OCI-LY7 (cell line): Measurements from ENCODE around the gene CDK5R2.

ENCODE experiments used
- EZH2phosphoT487 ChIP-seq: fragments of 200-600 bp; sonication (generic); IDR thresholded peaks from 2 replicates; pipeline ENCODE4 v1.6.1; 2018; ENCODE audit warnings: low read depth, borderline replicate concordance, mild to moderate bottlenecking, mixed run types, antibody characterized with exemption, low read length, moderate library complexity, mixed read lengths
- TF ChIP-seq, protein P1 (sequence below): fragments of 200-600 bp; sonication (generic); conservative IDR thresholded peaks from 2 replicates; pipeline ENCODE4 v1.5.1; 2014; ENCODE audit warnings: mild to moderate bottlenecking, antibody characterized with exemption, low read length, moderate library complexity, mixed read lengths

DNA sequence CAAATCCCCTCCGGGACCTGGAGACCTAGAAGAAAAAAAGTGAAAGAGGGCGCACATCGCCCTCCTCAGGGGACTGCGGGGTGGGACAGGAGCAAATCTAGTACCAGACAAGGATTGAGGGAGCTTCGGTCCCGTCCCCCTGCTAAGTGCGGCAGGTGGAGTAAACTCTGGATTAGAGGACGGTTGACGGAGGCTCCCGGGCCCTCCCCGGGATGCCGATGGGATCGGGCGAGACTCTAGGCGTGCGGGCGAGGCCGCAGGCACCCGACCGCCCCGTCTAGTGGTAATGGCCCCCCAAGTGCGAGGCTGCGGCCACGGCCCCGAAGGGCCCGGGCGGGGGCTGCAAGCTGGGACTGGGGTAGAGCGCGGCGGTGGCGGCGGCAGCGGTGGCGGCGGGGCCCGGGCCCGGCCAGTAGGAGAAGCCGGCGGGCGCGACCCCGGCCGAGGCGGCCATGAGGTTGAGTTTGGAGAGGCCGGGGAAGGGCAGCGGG, 22.0 kb downstream of the CDK5R2 start:
- TF ChIP-seq, protein P1, sequence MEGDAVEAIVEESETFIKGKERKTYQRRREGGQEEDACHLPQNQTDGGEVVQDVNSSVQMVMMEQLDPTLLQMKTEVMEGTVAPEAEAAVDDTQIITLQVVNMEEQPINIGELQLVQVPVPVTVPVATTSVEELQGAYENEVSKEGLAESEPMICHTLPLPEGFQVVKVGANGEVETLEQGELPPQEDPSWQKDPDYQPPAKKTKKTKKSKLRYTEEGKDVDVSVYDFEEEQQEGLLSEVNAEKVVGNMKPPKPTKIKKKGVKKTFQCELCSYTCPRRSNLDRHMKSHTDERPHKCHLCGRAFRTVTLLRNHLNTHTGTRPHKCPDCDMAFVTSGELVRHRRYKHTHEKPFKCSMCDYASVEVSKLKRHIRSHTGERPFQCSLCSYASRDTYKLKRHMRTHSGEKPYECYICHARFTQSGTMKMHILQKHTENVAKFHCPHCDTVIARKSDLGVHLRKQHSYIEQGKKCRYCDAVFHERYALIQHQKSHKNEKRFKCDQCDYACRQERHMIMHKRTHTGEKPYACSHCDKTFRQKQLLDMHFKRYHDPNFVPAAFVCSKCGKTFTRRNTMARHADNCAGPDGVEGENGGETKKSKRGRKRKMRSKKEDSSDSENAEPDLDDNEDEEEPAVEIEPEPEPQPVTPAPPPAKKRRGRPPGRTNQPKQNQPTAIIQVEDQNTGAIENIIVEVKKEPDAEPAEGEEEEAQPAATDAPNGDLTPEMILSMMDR = 0 out of 2 replicates have a peak, but pooled peaks have one; percentile 33
- no peak for TF ChIP-seq EZH2phosphoT487
